T-cell (primary cell): Measurements from ENCODE around the gene RB1. TPM values are rescaled to one million over a fixed set of nuclear protein-coding genes. Genes with fewer than 3 reads are reported as not detected.
"Not testable (repeated sequence)": the region's sequence is repeated elsewhere in the genome, so short reads cannot be mapped to it uniquely, and the experiment has no call there.

Source experiments
- ATAC-seq, 4 experiments: fragments of 200-7000 bp in 3 of 4; fragments of 150-1000 bp in 1 of 4; cut with Tn5 transposase; replicated peaks in 1 of 4; 1 replicate in 3 of 4; 2 replicates in 1 of 4; pipeline ENCODE4 v1.10.0; 2021; ENCODE audit warnings: moderate library complexity in 3 of 4, mild to moderate bottlenecking in 2 of 4, moderate number of reproducible peaks in 1 of 4
- CTCF ChIA-PET, 2 donors: fragments of 300-600 bp; sonication (Branson Sonifier 250); formaldehyde crosslinking; loops; one replicate each; lab custom pipeline; 2022; ENCODE audit warnings: antibody characterized with exemption in 2 of 2; lab: Charles Lee
- POLR2A ChIA-PET, 2 donors: fragments of 300-600 bp; sonication (Branson Sonifier 250); formaldehyde crosslinking; loops; one replicate each; lab custom pipeline; 2022; ENCODE audit warnings: antibody characterized with exemption in 2 of 2; lab: Charles Lee
- DNase-seq, 35 experiments: peaks; one replicate each; pipeline versions ENCODE4 v3.0.0 to v3.0.0-alpha.2; 2013 to 2023
- H3K27ac ChIP-seq: one replicate; pipeline ENCODE4 v1.5.1; 2013; ENCODE audit warnings: low read length
- H3K27me3 ChIP-seq, 2 experiments: replicated peaks in 1 of 2; 1 replicate in 1 of 2; 2 replicates in 1 of 2; pipeline versions ENCODE4 v1.6.1 to v1.7.0; 2013; ENCODE audit warnings: low read length in 1 of 2, mixed read lengths in 1 of 2; ENCODE audit not compliant: control insufficient read depth in 2 of 2, insufficient read depth in 2 of 2; ENCODE audit errors: extremely low read depth in 1 of 2
- H3K36me3 ChIP-seq, 2 donors: 1 replicate in 1 of 2; 2 replicates in 1 of 2; pipeline versions ENCODE4 v1.6.1 to v1.7.0; 2013; ENCODE audit warnings: low read length in 1 of 2; ENCODE audit not compliant: control insufficient read depth in 2 of 2, insufficient read depth in 1 of 2; ENCODE audit errors: extremely low read depth in 1 of 2
- H3K4me1 ChIP-seq, 2 experiments: 1 replicate in 1 of 2; 2 replicates in 1 of 2; pipeline versions ENCODE4 v1.6.1 to v1.7.0; 2013; ENCODE audit warnings: low read length in 2 of 2, mixed read lengths in 1 of 2; ENCODE audit not compliant: insufficient read depth in 2 of 2, control insufficient read depth in 1 of 2; ENCODE audit errors: extremely low read depth in 1 of 2
- H3K4me3 ChIP-seq, 2 donors: 1 replicate in 1 of 2; 2 replicates in 1 of 2; pipeline versions ENCODE4 v1.5.1 to v1.7.0; 2013; ENCODE audit warnings: mild to moderate bottlenecking in 2 of 2, low read length in 1 of 2, moderate library complexity in 1 of 2; ENCODE audit not compliant: control insufficient read depth in 1 of 2; ENCODE audit errors: extremely low read depth in 1 of 2
- H3K9me3 ChIP-seq: 2 replicates; pipeline ENCODE4 v1.7.0; 2013
- H3K27ac Mint-ChIP-seq, 2 donors: one replicate each; pipeline ENCODE4 v1.8.0; 2020 to 2021; ENCODE audit warnings: mild to moderate bottlenecking in 2 of 2, mixed read lengths in 2 of 2
- H3K27me3 Mint-ChIP-seq, 2 donors: one replicate each; pipeline ENCODE4 v1.8.0; 2021 to 2022; ENCODE audit warnings: mixed read lengths in 2 of 2
- H3K36me3 Mint-ChIP-seq: one replicate; pipeline ENCODE4 v1.8.0; 2021; ENCODE audit warnings: mixed read lengths
- H3K4me1 Mint-ChIP-seq, 3 donors: one replicate each; pipeline ENCODE4 v1.8.0; 2020 to 2022; ENCODE audit warnings: mixed read lengths in 3 of 3, mild to moderate bottlenecking in 1 of 3
- H3K4me3 Mint-ChIP-seq, 3 donors: one replicate each; pipeline ENCODE4 v1.8.0; 2020 to 2022; ENCODE audit warnings: mild to moderate bottlenecking in 3 of 3, mixed read lengths in 3 of 3, moderate library complexity in 3 of 3
- H3K9me3 Mint-ChIP-seq, 3 donors: one replicate each; pipeline ENCODE4 v1.8.0; 2020 to 2022; ENCODE audit warnings: mixed read lengths in 3 of 3
- WGBS: methylation state at CpG from one replicate; pipeline ENCODE4 v1.1.5; 2013; ENCODE audit warnings: missing lambda C conversion rate; ENCODE audit not compliant: insufficient coverage; 5-methylcytosine and 5-hydroxymethylcytosine counted together
- total RNA-seq, 35 experiments: library from RNA in 6 of 35; stranded (reverse) in 6 of 35; fragments of 120-200 nt in 1 of 35; gene quantifications; one replicate each; pipeline versions ENCODE4 v1.2.1 to v1.2.4 and lab custom pipeline; 2013 to 2026

RB1 gene
- total RNA-seq, 5 donors from 2014 or later (not counting 1 experiment from before 2014, with no cell fraction given), result 17.8 to 26.6 (median 24.0) TPM

DNA sequence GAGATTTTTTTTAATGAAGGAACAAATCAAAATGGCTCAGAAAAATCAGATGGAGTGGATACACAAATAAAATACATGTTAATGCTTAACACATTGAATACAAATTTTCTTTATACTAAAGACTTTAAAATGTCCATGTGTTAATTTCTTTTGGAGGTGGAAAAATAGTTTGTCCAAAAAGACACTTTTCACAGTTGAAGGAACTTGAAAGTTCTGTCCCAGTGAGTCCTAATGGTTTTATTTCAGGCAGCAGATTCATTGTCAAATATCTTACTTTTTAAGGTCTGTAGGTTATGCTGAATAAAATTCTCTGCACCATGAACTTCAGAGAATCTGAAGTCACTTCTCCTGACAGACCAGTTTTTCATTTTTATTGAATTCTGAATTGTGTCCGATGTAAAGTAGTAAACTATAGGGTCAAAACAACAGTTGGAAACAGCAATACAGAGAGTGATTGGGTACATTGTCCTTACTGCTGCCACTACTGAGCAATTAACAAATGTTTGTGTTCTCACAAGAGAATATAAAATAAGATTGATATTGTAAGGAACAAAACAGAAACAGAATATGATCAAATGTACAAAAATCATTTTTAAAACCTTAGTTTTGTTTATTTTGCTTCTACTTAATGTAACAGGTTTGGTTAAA is 107.7 kb downstream of the RB1 start:
- Mint-ChIP-seq H3K4me1 (peaks cover 49 to 54% (median 50%) of the 10 kb centered on the region in 3 donors), H3K27me3 (no peaks in the 10 kb centered on the region), H3K36me3 (peaks cover 23% of the 10 kb centered on the region), H3K4me3 (peak overlapping the region; percentile 94 to 98 (median 97)), H3K27ac (peak overlapping the region; percentile 99 to 100), H3K9me3 (no peaks in the 10 kb centered on the region)
- no peaks in the 10 kb centered on the region for H3K27me3 ChIP-seq
- ChIA-PET CTCF (no interaction called here), POLR2A (no interaction called here)
- WGBS, result no CpG with 5 or more reads among the region's 1 CpG
- no peaks in the 10 kb centered on the region for H3K9me3 ChIP-seq
- H3K4me1 ChIP-seq, result peaks cover 15% of the 10 kb centered on the region in 2 experiments
- H3K4me3 ChIP-seq, result peak overlapping the region; percentile 56 to 80
- peak in 2 of 4 experiments; percentile 30 to 38 for ATAC-seq
- DNase-seq, result no peak
- peak overlapping the region; percentile 80 for H3K27ac ChIP-seq
- H3K36me3 ChIP-seq, result no peaks in the 10 kb centered on the region

- peaks cover 24% of the 10 kb centered on the region for H3K36me3 Mint-ChIP-seq
- CTCF ChIA-PET, result interaction anchor here in 1 of 2 donors (0.6 to 1.6 kb wide), 2 partner anchors 32 to 168 kb away, joined by 3 to 7 read pairs; no protein-coding TSS in a partner anchor
- no CpG with 5 or more reads among the region's 13 CpGs for WGBS
These were observed 108.4 kb downstream of the RB1 start for GRCh38 chr13:48411841-48412531.

GRCh38 chr13:48412881-48413351 is 109.4 kb downstream of the RB1 start, which contains the start of gene LPAR6:
TSS of gene LPAR6 (minus strand) at chr13:48413113. CDS start at chr13:48412423, 690 bp downstream.
- DNase-seq, result peak in 2 of 35 experiments; percentile 33 to 68
- Histone ChIP-seq H3K4me1 (peaks cover 10 to 15% of the 10 kb centered on the region in 2 experiments), H3K27ac (peak within 1 kb of the TSS; percentile 80), H3K36me3 (no peaks in the 10 kb centered on the region), H3K4me3 (peak within 1 kb of the TSS; percentile 56 to 80), H3K9me3 (no peaks in the 10 kb centered on the region), H3K27me3 (no peaks in the 10 kb centered on the region)
- POLR2A ChIA-PET, result interaction anchor here (0.7 to 1.2 kb wide), 2 partner anchors 10 to 119 kb away, joined by 3 to 4 read pairs; no protein-coding TSS in a partner anchor
- WGBS, result 0% methylated on average over 2 of the region's 4 CpGs
- peaks cover 36 to 42% (median 36%) of the 10 kb centered on the region in 3 donors for H3K4me1 Mint-ChIP-seq
- no peaks in the 10 kb centered on the region for H3K9me3 Mint-ChIP-seq
- peaks cover 33% of the 10 kb centered on the region for H3K36me3 Mint-ChIP-seq
- H3K27me3 Mint-ChIP-seq, result no peaks in the 10 kb centered on the region
- H3K4me3 Mint-ChIP-seq, result peak within 1 kb of the TSS; percentile 94 to 98 (median 97)
- CTCF ChIA-PET, result interaction anchor here in 1 of 2 donors (0.6 to 1.6 kb wide), 4 partner anchors 31 to 286 kb away, joined by 3 to 7 read pairs (median 3); no protein-coding TSS in a partner anchor
- peak in 3 of 4 experiments; percentile 47 to 72 (median 59) for ATAC-seq
- peak within 1 kb of the TSS; percentile 99 to 100 for H3K27ac Mint-ChIP-seq

More at GRCh38 chr13:48411841-48412531, 108.4 kb downstream of the RB1 start:
- Mint-ChIP-seq H3K4me3 (peak overlapping the region; percentile 94 to 98 (median 97)), H3K4me1 (peaks cover 42 to 48% (median 43%) of the 10 kb centered on the region in 3 donors), H3K9me3 (no peaks in the 10 kb centered on the region), H3K27ac (peak overlapping the region; percentile 99 to 100), H3K27me3 (no peaks in the 10 kb centered on the region)
- Histone ChIP-seq H3K9me3 (no peaks in the 10 kb centered on the region), H3K4me1 (peaks cover 15% of the 10 kb centered on the region in 2 experiments), H3K36me3 (no peaks in the 10 kb centered on the region), H3K4me3 (peak overlapping the region; percentile 56 to 80), H3K27me3 (no peaks in the 10 kb centered on the region), H3K27ac (peak overlapping the region; percentile 80)
- peak; percentile 78 to 87 (median 86) for ATAC-seq
- DNase-seq, result peak in 29 of 35 experiments; percentile 5 to 56 (median 27)
- POLR2A ChIA-PET, result no interaction called here

- Histone ChIP-seq H3K4me3 (peak overlapping the region in 1 of 2 donors; percentile 29), H3K36me3 (no peaks in the 10 kb centered on the region), H3K9me3 (no peaks in the 10 kb centered on the region), H3K4me1 (peaks cover 8 to 13% of the 10 kb centered on the region in 2 experiments), H3K27ac (no peak overlapping the region), H3K27me3 (no peaks in the 10 kb centered on the region)
- ChIA-PET CTCF (interaction anchor here in 1 of 2 donors (0.7 kb wide), 1 partner anchor 308 kb away, joined by 3 read pairs; no protein-coding TSS in a partner anchor), POLR2A (interaction anchor here (0.6 to 1.3 kb wide), 6 partner anchors 11 to 369 kb away, joined by 3 to 6 read pairs (median 4); no protein-coding TSS in a partner anchor)
- H3K4me1 Mint-ChIP-seq, result peaks cover 24 to 30% (median 24%) of the 10 kb centered on the region in 3 donors
- DNase-seq (no peak), ATAC-seq (no peak)
- peak overlapping the region in 1 of 3 donors; percentile 39 for H3K4me3 Mint-ChIP-seq
- no peaks in the 10 kb centered on the region for H3K27me3 Mint-ChIP-seq
- peaks cover 37% of the 10 kb centered on the region for H3K36me3 Mint-ChIP-seq
- no peak overlapping the region for H3K27ac Mint-ChIP-seq
- H3K9me3 Mint-ChIP-seq, result peaks cover 0 to 9% (median 3%) of the 10 kb centered on the region in 3 donors
These were observed 111.0 kb downstream of the RB1 start for GRCh38 chr13:48414501-48414900.

GRCh38 chr13:48415516-48415915 is 112.0 kb downstream of the RB1 start:
- Mint-ChIP-seq H3K9me3 (peaks cover under 1 to 10% (median 9%) of the 10 kb centered on the region in 3 donors), H3K4me3 (peak overlapping the region in 2 of 3 donors; percentile 9 to 66), H3K4me1 (peaks cover 14 to 21% (median 14%) of the 10 kb centered on the region in 3 donors), H3K36me3 (peaks cover 33% of the 10 kb centered on the region), H3K27me3 (no peaks in the 10 kb centered on the region), H3K27ac (no peak overlapping the region)
- WGBS, result no CpG with 5 or more reads among the region's 2 CpGs
- Histone ChIP-seq H3K36me3 (no peaks in the 10 kb centered on the region), H3K4me1 (peaks cover 2 to 10% of the 10 kb centered on the region in 2 experiments), H3K27me3 (no peaks in the 10 kb centered on the region), H3K27ac (no peak overlapping the region), H3K9me3 (no peaks in the 10 kb centered on the region), H3K4me3 (peak overlapping the region in 1 of 2 donors; percentile 29)
- DNase-seq, result no peak
- CTCF ChIA-PET, result no interaction called here
- ATAC-seq, result no peak
- POLR2A ChIA-PET, result interaction anchor here (0.6 to 0.7 kb wide), 3 partner anchors 14 to 161 kb away, joined by 3 to 6 read pairs (median 4); no protein-coding TSS in a partner anchor

DNA sequence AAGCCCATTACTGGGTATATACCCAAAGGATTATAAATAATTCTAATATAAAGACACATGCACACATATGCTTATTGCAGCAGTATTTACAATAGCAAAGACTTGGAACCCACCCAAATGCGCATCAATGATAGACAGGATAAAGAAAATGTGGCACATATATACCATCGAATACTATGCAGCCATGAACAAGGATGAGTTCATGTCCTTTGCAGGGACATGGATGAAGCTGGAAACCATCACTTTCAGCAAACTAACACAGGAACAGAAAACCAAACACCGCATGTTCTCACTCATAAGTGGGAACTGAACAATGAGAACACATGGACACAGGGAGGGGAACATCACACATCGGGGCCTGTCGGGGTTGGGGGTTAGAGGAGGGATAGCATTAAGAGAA is 118.5 kb downstream of the RB1 start:
- H3K27ac Mint-ChIP-seq, DNase-seq, H3K9me3 ChIP-seq, H3K27me3 ChIP-seq, POLR2A ChIA-PET, H3K36me3 ChIP-seq, ATAC-seq, H3K4me3 Mint-ChIP-seq, H3K4me1 Mint-ChIP-seq, H3K27me3 Mint-ChIP-seq, H3K27ac ChIP-seq, H3K4me1 ChIP-seq, H3K4me3 ChIP-seq, CTCF ChIA-PET: not testable (repeated sequence)
- no CpG with 5 or more reads among the region's 5 CpGs for WGBS
- Mint-ChIP-seq H3K36me3 (peaks cover 23% of the 10 kb centered on the region), H3K9me3 (peaks cover 6 to 17% (median 15%) of the 10 kb centered on the region in 3 donors)
